HL-60 (cell line): ENCODE data around the gene CHKB.

ENCODE experiments used
- CTCF ChIP-seq: IDR thresholded peaks from one replicate; pipeline ENCODE4 v1.5.1; 2011; ENCODE audit warnings: low read length, control low read depth, inconsistent platforms; ENCODE audit not compliant: insufficient read depth
- GABPA ChIP-seq: IDR thresholded peaks from 2 replicates; pipeline ENCODE4 v1.6.1; 2012; ENCODE audit warnings: low read depth
- POLR2AphosphoS5 ChIP-seq: IDR thresholded peaks from 2 replicates; pipeline ENCODE4 v1.6.1; 2012; ENCODE audit warnings: low read depth
- REST ChIP-seq: IDR thresholded peaks from 2 replicates; pipeline ENCODE4 v1.6.1; 2012; ENCODE audit warnings: low read depth; ENCODE audit not compliant: insufficient replicate concordance
- SPI1 ChIP-seq: IDR thresholded peaks from 2 replicates; pipeline ENCODE4 v1.6.1; 2012; ENCODE audit warnings: low read depth, mild to moderate bottlenecking, borderline replicate concordance

- TF ChIP-seq CTCF = no peak
- TF ChIP-seq POLR2AphosphoS5 = no peak
- TF ChIP-seq REST = no peak
- no peak for TF ChIP-seq SPI1
- no peak for TF ChIP-seq GABPA
Observed at GRCh38 chr22:50544746-50545253, 37.8 kb downstream of the CHKB start.
